GM23338 (cell line): ENCODE measurements around the gene CTXN1. TPM values are rescaled to one million over a fixed set of nuclear protein-coding genes. Genes with fewer than 3 reads are reported as not detected.

Experiments used
- ATAC-seq: fragments of 200-7000 bp; cut with Tn5 transposase; 3 replicates; pipeline ENCODE4 v1.9.1; 2020
- DNase-seq: peaks from one replicate; pipeline ENCODE4 v3.0.0-alpha.2; 2015; ENCODE audit warnings: low spot score
- H2AFZ ChIP-seq: fragments of 200-600 bp; sonication (generic); 2 replicates; pipeline ENCODE4 v1.8.0; 2016; ENCODE audit warnings: antibody characterized with exemption, mild to moderate bottlenecking, moderate library complexity
- H3F3A ChIP-seq: fragments of 200-600 bp; sonication (generic); replicated peaks from 2 replicates; pipeline ENCODE4 v1.8.0; 2017; ENCODE audit warnings: antibody characterized with exemption, mixed run types, low read depth
- H3K27ac ChIP-seq: fragments of 200-600 bp; sonication (generic); 2 replicates; pipeline ENCODE4 v1.6.1; 2016; ENCODE audit warnings: low read depth
- H3K27me3 ChIP-seq: fragments of 200-600 bp; sonication (generic); 2 replicates; pipeline ENCODE4 v1.8.0; 2016; ENCODE audit warnings: mild to moderate bottlenecking, mixed run types, moderate library complexity; ENCODE audit not compliant: insufficient read depth
- H3K36me3 ChIP-seq: fragments of 200-600 bp; sonication (generic); 2 replicates; pipeline ENCODE4 v1.8.0; 2016; ENCODE audit warnings: mild to moderate bottlenecking; ENCODE audit not compliant: insufficient read depth
- H3K4me1 ChIP-seq: fragments of 200-600 bp; sonication (generic); 2 replicates; pipeline ENCODE4 v1.8.0; 2016; ENCODE audit warnings: mild to moderate bottlenecking, moderate library complexity; ENCODE audit not compliant: insufficient read depth
- H3K4me2 ChIP-seq: fragments of 200-600 bp; sonication (generic); 2 replicates; pipeline ENCODE4 v1.7.1; 2017; ENCODE audit warnings: mixed run types
- H3K4me3 ChIP-seq: fragments of 200-600 bp; sonication (generic); 2 replicates; pipeline ENCODE4 v1.6.1; 2016; ENCODE audit warnings: mixed run types
- H3K79me2 ChIP-seq: fragments of 200-600 bp; sonication (generic); replicated peaks from 2 replicates; pipeline ENCODE4 v1.8.0; 2017; ENCODE audit warnings: mild to moderate bottlenecking; ENCODE audit not compliant: insufficient read depth
- H3K9me2 ChIP-seq: fragments of 200-600 bp; sonication (generic); 2 replicates; pipeline ENCODE4 v1.8.0; 2017; ENCODE audit not compliant: insufficient read depth
- H4K20me1 ChIP-seq: fragments of 200-600 bp; sonication (generic); replicated peaks from 2 replicates; pipeline ENCODE4 v1.8.0; 2017; ENCODE audit warnings: mild to moderate bottlenecking; ENCODE audit not compliant: insufficient read depth
- H3K27ac Mint-ChIP-seq: 2 replicates; pipeline ENCODE4 v1.8.0; 2020; ENCODE audit warnings: inconsistent platforms, mild to moderate bottlenecking, moderate library complexity, mixed read lengths
- H3K27me3 Mint-ChIP-seq: 3 replicates; pipeline ENCODE4 v1.8.0; 2022; ENCODE audit warnings: low read depth, mild to moderate bottlenecking, moderate library complexity, mixed read lengths, inconsistent platforms; ENCODE audit not compliant: insufficient read depth, poor library complexity
- H3K36me3 Mint-ChIP-seq: 3 replicates; pipeline ENCODE4 v1.8.0; 2021; ENCODE audit warnings: low read depth, mild to moderate bottlenecking, inconsistent platforms, moderate library complexity, mixed read lengths
- H3K4me1 Mint-ChIP-seq: 3 replicates; pipeline ENCODE4 v1.8.0; 2020; ENCODE audit warnings: mild to moderate bottlenecking, inconsistent platforms, mixed read lengths
- H3K4me3 Mint-ChIP-seq: 3 replicates; pipeline ENCODE4 v1.8.0; 2021; ENCODE audit warnings: moderate library complexity, mild to moderate bottlenecking, inconsistent platforms, mixed read lengths
- H3K9me3 Mint-ChIP-seq: 3 replicates; pipeline ENCODE4 v1.8.0; 2020; ENCODE audit warnings: moderate library complexity, mild to moderate bottlenecking, inconsistent platforms, mixed read lengths
- CTCF ChIP-seq, 2 experiments: fragments of 200-600 bp in 1 of 2; sonication (generic) in 1 of 2; conservative IDR thresholded peaks; 2 replicates each; pipeline versions ENCODE4 v1.5.1 to v1.6.1; 2016 to 2017; ENCODE audit warnings: antibody characterized with exemption in 2 of 2, low read depth in 2 of 2, mild to moderate bottlenecking in 2 of 2, moderate library complexity in 1 of 2
- ETS1 ChIP-seq: IDR thresholded peaks from 2 replicates; pipeline ENCODE4 v1.6.1; 2016; ENCODE audit warnings: antibody characterized with exemption
- EZH2 ChIP-seq: fragments of 200-600 bp; sonication (generic); IDR thresholded peaks from one replicate; pipeline ENCODE4 v1.8.0; 2017; ENCODE audit warnings: antibody characterized with exemption, mild to moderate bottlenecking, low read depth; ENCODE audit not compliant: unreplicated experiment
- EZH2phosphoT487 ChIP-seq: fragments of 200-600 bp; sonication (generic); IDR thresholded peaks from one replicate; pipeline ENCODE4 v1.8.1; 2018; ENCODE audit warnings: antibody characterized with exemption; ENCODE audit not compliant: unreplicated experiment
- JUNB ChIP-seq: IDR thresholded peaks from one replicate; pipeline ENCODE4 v1.6.1; 2016; ENCODE audit warnings: antibody characterized with exemption; ENCODE audit not compliant: unreplicated experiment
- STAT1 ChIP-seq: IDR thresholded peaks from one replicate; pipeline ENCODE4 v1.6.1; 2016; ENCODE audit warnings: antibody characterized with exemption; ENCODE audit not compliant: unreplicated experiment
- ZNF331 ChIP-seq: fragments of 250-450 bp; sonication (Bioruptor Pico); IDR thresholded peaks from 2 replicates; pipeline ENCODE4 v1.5.0; 2020; ENCODE audit warnings: low read depth, mild to moderate bottlenecking, moderate library complexity
- ZNF462 ChIP-seq: fragments of 250-450 bp; sonication (Bioruptor Pico); IDR thresholded peaks from 2 replicates; pipeline ENCODE4 v1.5.0; 2020; ENCODE audit warnings: mild to moderate bottlenecking, moderate library complexity
- polyA plus RNA-seq: library from polyadenylated mRNA; unstranded; fragments of >200 nt; fragmentation: Nextera tagmentation; extraction: Ambion mirVana; gene quantifications from 2 replicates; pipeline ENCODE4 v1.2.1, GENCODE V29; 2016
- total RNA-seq: library from RNA; depleted of rRNA; stranded (reverse); fragments of >200 nt; shearing (Covaris generic); gene quantifications from 2 replicates; pipeline ENCODE4 v1.2.3, GENCODE V29; 2014

CTXN1 gene
- total and polyA plus RNA-seq, 2 experiments from 2014 or later = 22.5 to 52.4 TPM

GRCh38 chr19:7973883-7974282 is 47.9 kb upstream of the CTXN1 start:
- H3K27me3 Mint-ChIP-seq = peaks cover 25% of the 10 kb centered on the region
- Histone ChIP-seq H3K79me2 (peaks cover 8% of the 10 kb centered on the region), H3K36me3 (peaks cover 7% of the 10 kb centered on the region; the same call in 1 of the 2 replicates), H2AFZ (no peak overlapping the region), H3K4me2 (no peak overlapping the region), H3K9me2 (no peaks in the 10 kb centered on the region), H3F3A (peaks cover 27% of the 10 kb centered on the region), H3K27ac (no peak overlapping the region; the same call in 1 of the 2 replicates), H3K4me1 (peaks cover 15% of the 10 kb centered on the region), H3K27me3 (no peaks in the 10 kb centered on the region), H3K4me3 (no peak overlapping the region), H4K20me1 (peaks cover 26% of the 10 kb centered on the region)
- no peak overlapping the region for H3K27ac Mint-ChIP-seq
- H3K4me3 Mint-ChIP-seq = no peak overlapping the region
- peaks cover 60% of the 10 kb centered on the region for H3K36me3 Mint-ChIP-seq
- DNase-seq (no peak), ATAC-seq (no peak)
- H3K4me1 Mint-ChIP-seq = peaks cover 19% of the 10 kb centered on the region
- TF ChIP-seq ETS1 (no peak), ZNF462 (no peak), STAT1 (no peak), CTCF (conservative IDR thresholded peaks at IDR 0.05; ENCODE audit: low read depth in 2 of 2) (no peak), EZH2 (no peak), JUNB (no peak), EZH2phosphoT487 (no peak), ZNF331 (CRISPR knock-in tag) (no peak)
- no peaks in the 10 kb centered on the region for H3K9me3 Mint-ChIP-seq
